KMS-11 (cell line): ENCODE results near the gene PRKAR1B.

Experiments
- H2AFZ ChIP-seq: fragments of 200-600 bp; sonication (generic); 2 replicates; pipeline ENCODE4 v1.6.1; 2016; ENCODE audit warnings: antibody characterized with exemption, mixed run types, low read depth
- H3K27ac ChIP-seq: fragments of 200-600 bp; sonication (generic); 2 replicates; pipeline ENCODE4 v1.6.1; 2016; ENCODE audit warnings: mild to moderate bottlenecking, mixed run types
- H3K27me3 ChIP-seq: fragments of 200-600 bp; sonication (generic); 2 replicates; pipeline ENCODE4 v1.6.1; 2017; ENCODE audit warnings: mild to moderate bottlenecking, low read depth, mixed run types, moderate library complexity; ENCODE audit not compliant: insufficient read depth
- H3K36me3 ChIP-seq: fragments of 200-600 bp; sonication (generic); 2 replicates; pipeline ENCODE4 v1.6.1; 2017; ENCODE audit warnings: mild to moderate bottlenecking, mixed run types; ENCODE audit not compliant: insufficient read depth
- H3K4me1 ChIP-seq: fragments of 200-600 bp; sonication (generic); 2 replicates; pipeline ENCODE4 v1.6.1; 2016; ENCODE audit warnings: mild to moderate bottlenecking, low read depth, mixed run types; ENCODE audit not compliant: poor library complexity, severe bottlenecking
- H3K4me2 ChIP-seq: fragments of 200-600 bp; sonication (generic); 2 replicates; pipeline ENCODE4 v1.7.0; 2016; ENCODE audit warnings: mild to moderate bottlenecking, mixed run types
- H3K4me3 ChIP-seq: fragments of 200-600 bp; sonication (generic); IDR thresholded peaks from 2 replicates; pipeline ENCODE4 v1.6.1; 2017; ENCODE audit warnings: low read depth, low read length, mixed read lengths; ENCODE audit not compliant: insufficient read depth
- H3K79me2 ChIP-seq: fragments of 200-600 bp; sonication (generic); 2 replicates; pipeline ENCODE4 v1.6.1; 2016; ENCODE audit warnings: low read depth, mixed run types; ENCODE audit not compliant: insufficient read depth
- H3K9ac ChIP-seq: fragments of 200-600 bp; sonication (generic); 2 replicates; pipeline ENCODE4 v1.6.1; 2016; ENCODE audit warnings: mild to moderate bottlenecking, mixed run types
- H4K20me1 ChIP-seq: fragments of 200-600 bp; sonication (generic); 2 replicates; pipeline ENCODE4 v1.6.1; 2016; ENCODE audit warnings: mild to moderate bottlenecking, mixed run types; ENCODE audit not compliant: insufficient read depth
- CTCF ChIP-seq: fragments of 200-600 bp; sonication (generic); conservative IDR thresholded peaks from 2 replicates; pipeline ENCODE4 v1.6.1; 2017; ENCODE audit warnings: low read depth, mild to moderate bottlenecking, antibody characterized with exemption, low read length, moderate library complexity, mixed read lengths

Gene PRKAR1B

GRCh38 chr7:573933-574381 is 153.1 kb downstream of the PRKAR1B start:
- H3K4me2 ChIP-seq = no peak overlapping the region
- no peaks in the 10 kb centered on the region for H3K27me3 ChIP-seq
- H3K4me3 ChIP-seq = no peak overlapping the region
- H2AFZ ChIP-seq = no peak overlapping the region
- no peaks in the 10 kb centered on the region for H4K20me1 ChIP-seq
- no peak overlapping the region for H3K9ac ChIP-seq
- no peak for TF ChIP-seq CTCF
- H3K27ac ChIP-seq = no peak overlapping the region
- H3K36me3 ChIP-seq = no peaks in the 10 kb centered on the region
- no peaks in the 10 kb centered on the region for H3K79me2 ChIP-seq
- no peaks in the 10 kb centered on the region for H3K4me1 ChIP-seq

DNA sequence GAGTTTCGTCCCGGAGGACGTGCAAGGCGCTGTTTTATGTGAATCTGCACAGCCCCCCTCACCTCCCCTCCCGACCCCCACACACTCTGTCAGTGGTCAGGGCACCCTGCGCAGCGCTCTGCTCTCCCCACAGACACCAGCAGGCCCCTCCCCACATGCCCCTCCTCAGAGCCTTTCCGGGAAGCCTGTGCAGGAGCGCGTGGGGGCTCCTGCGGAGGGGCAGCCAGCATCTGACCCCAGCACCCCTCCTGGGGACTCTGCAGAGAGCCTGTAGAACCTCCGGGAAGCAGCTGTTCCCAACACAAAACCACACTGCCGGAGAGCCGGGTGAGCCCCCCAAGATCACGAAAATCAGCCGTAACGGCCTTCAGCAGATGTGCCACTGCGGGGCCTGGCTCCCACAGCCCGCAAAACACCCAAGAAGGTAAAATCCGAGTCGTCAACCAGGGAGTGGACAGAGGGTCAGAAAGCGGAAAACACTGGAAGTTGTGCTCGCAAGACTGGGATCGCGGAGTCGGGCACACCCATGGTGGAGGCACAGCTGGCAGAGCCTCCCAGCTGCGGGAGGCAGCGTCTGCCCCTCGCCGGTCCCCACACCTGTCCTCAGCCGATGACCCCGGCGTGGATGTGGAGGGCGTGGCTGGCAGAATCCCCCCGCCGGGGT is 153.7 kb downstream of the PRKAR1B start:
- H3K4me3 ChIP-seq = no peak overlapping the region

GRCh38 chr7:572416-573268 is 154.4 kb downstream of the PRKAR1B start:
- Histone ChIP-seq H3K27ac (no peak overlapping the region), H3K9ac (no peak overlapping the region), H4K20me1 (no peaks in the 10 kb centered on the region), H3K4me3 (no peak overlapping the region), H3K79me2 (no peaks in the 10 kb centered on the region), H3K4me1 (no peaks in the 10 kb centered on the region), H3K4me2 (no peak overlapping the region), H2AFZ (no peak overlapping the region), H3K27me3 (no peaks in the 10 kb centered on the region), H3K36me3 (no peaks in the 10 kb centered on the region)
- no peak for TF ChIP-seq CTCF

More for the DNA sequence above, 153.7 kb downstream of the PRKAR1B start:
- no peak for TF ChIP-seq CTCF
- no peaks in the 10 kb centered on the region for H3K4me1 ChIP-seq
- H4K20me1 ChIP-seq = no peaks in the 10 kb centered on the region
- H3K79me2 ChIP-seq = no peaks in the 10 kb centered on the region
- H3K4me2 ChIP-seq = no peak overlapping the region
- H3K36me3 ChIP-seq = no peaks in the 10 kb centered on the region
- no peak overlapping the region for H3K27ac ChIP-seq
- H2AFZ ChIP-seq = no peak overlapping the region
- H3K27me3 ChIP-seq = no peaks in the 10 kb centered on the region
- no peak overlapping the region for H3K9ac ChIP-seq

DNA sequence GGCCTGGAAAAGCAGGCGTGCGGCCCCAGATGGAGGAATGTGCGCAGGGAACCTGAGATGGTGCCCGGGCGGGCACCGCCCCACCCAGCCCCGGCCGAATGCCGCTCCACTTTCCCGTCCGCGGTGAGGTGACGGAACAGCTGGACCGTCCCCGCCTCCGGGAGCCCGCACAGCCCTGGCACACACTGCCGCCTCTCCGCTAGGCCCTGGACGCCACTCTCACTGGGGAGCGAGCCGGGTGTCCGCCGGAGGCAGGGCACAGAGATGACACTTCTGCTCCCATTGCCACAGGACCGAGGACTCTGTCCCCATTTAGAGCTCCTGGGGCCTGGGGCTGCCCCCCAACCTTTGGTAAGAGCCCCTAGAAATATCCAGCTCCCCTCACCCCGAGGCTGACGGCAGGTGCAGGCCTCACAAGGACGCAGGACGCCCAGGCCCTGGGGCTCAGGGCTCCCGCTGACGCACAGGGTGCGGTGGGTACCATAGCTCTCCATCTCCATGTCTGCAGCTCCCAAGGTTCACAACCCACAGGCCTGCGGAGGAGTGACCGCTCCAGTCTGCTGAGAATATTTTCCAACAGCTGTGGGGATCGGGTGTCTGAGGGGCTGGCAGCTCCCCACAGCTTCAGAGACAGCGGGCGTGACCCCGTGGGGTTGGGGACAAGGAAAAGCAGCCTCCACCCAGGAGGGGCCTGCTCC is 155.2 kb downstream of the PRKAR1B start:
- no peak for TF ChIP-seq CTCF
- no peak overlapping the region for H3K4me3 ChIP-seq
- no peaks in the 10 kb centered on the region for H3K4me1 ChIP-seq
- H3K79me2 ChIP-seq = no peaks in the 10 kb centered on the region
- no peaks in the 10 kb centered on the region for H4K20me1 ChIP-seq
- no peak overlapping the region for H3K4me2 ChIP-seq
- H3K9ac ChIP-seq = no peak overlapping the region
- no peaks in the 10 kb centered on the region for H3K27me3 ChIP-seq
- H3K36me3 ChIP-seq = no peaks in the 10 kb centered on the region
- H2AFZ ChIP-seq = no peak overlapping the region
- no peak overlapping the region for H3K27ac ChIP-seq
